Left ventricle myocardium inferior (tissue), 1 donor: ENCODE results near the gene SPECC1L. TPM values are rescaled to one million over a fixed set of nuclear protein-coding genes. Genes with fewer than 3 reads are reported as not detected.
"Not testable (repeated sequence)": the region's sequence is repeated elsewhere in the genome, so short reads cannot be mapped to it uniquely, and the experiment has no call there.

Experiments
- DNase-seq: peaks from one replicate; pipeline ENCODE4 v3.0.0-alpha.2; 2020
- H3K27ac ChIP-seq: fragments of 200-600 bp; replicated peaks from 2 replicates; pipeline ENCODE4 v1.8.0; 2021
- H3K27me3 ChIP-seq: fragments of 200-600 bp; 2 replicates; pipeline ENCODE4 v1.8.0; 2021; ENCODE audit warnings: low read depth
- H3K36me3 ChIP-seq: fragments of 200-600 bp; 2 replicates; pipeline ENCODE4 v1.8.0; 2021
- H3K4me1 ChIP-seq: fragments of 200-600 bp; 2 replicates; pipeline ENCODE4 v1.8.0; 2021
- H3K4me3 ChIP-seq: fragments of 200-600 bp; 2 replicates; pipeline ENCODE4 v1.8.0; 2021; ENCODE audit warnings: mild to moderate bottlenecking, moderate library complexity
- H3K9me3 ChIP-seq: fragments of 200-600 bp; replicated peaks from 2 replicates; pipeline ENCODE4 v1.8.0; 2021
- intact Hi-C: fragments of 100-400 bp; cut with micrococcal nuclease; formaldehyde crosslinking; loops from one replicate; pipeline ENCODE4 v1.11.0; 2022
- total RNA-seq: library from RNA; stranded (reverse); fragmentation: NEBNext Ultra II Directional; extraction: Animal tissue kit (Norgen Biotek cat#: 25700); gene quantifications from one replicate; pipeline ENCODE4 v1.2.1, GENCODE V29; 2021
- TF ChIP-seq, protein P1 (sequence below): fragments of 200-600 bp; IDR thresholded peaks from 2 replicates; pipeline ENCODE4 v1.8.0; 2021; ENCODE audit warnings: antibody characterized with exemption, mild to moderate bottlenecking, borderline replicate concordance
- donor health status: DM: no; HTN: yes; CAD: no; lungs with severe emphysema.

SPECC1L gene
- total RNA-seq, 1 donor from 2014 or later, result 51.9 TPM

DNA sequence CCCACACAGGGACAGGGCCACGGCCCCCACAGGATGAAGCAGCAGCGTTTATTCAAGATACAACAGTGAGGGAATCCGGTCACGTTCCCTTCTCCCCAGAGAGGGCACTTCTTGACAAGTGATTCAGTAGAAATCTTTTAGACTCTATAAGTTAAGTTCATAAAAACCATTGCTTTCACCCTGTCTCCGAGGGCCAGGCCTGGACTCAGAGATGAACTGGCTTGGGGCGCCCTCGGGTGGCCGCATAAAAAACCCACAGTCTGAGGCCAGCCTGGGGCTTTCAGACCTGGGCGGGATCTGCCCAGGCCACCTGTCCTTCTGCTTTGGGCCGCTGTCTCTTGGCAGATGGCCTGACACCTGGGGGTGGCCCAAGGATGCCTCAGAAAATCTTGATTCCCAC, 11.2 kb upstream of the SPECC1L start:
- peak overlapping the region; percentile 62 for H3K27ac ChIP-seq
- TF ChIP-seq, protein P1, sequence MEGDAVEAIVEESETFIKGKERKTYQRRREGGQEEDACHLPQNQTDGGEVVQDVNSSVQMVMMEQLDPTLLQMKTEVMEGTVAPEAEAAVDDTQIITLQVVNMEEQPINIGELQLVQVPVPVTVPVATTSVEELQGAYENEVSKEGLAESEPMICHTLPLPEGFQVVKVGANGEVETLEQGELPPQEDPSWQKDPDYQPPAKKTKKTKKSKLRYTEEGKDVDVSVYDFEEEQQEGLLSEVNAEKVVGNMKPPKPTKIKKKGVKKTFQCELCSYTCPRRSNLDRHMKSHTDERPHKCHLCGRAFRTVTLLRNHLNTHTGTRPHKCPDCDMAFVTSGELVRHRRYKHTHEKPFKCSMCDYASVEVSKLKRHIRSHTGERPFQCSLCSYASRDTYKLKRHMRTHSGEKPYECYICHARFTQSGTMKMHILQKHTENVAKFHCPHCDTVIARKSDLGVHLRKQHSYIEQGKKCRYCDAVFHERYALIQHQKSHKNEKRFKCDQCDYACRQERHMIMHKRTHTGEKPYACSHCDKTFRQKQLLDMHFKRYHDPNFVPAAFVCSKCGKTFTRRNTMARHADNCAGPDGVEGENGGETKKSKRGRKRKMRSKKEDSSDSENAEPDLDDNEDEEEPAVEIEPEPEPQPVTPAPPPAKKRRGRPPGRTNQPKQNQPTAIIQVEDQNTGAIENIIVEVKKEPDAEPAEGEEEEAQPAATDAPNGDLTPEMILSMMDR, result peak; percentile 54
- intact Hi-C loops, result not testable (repeated sequence)

DNA sequence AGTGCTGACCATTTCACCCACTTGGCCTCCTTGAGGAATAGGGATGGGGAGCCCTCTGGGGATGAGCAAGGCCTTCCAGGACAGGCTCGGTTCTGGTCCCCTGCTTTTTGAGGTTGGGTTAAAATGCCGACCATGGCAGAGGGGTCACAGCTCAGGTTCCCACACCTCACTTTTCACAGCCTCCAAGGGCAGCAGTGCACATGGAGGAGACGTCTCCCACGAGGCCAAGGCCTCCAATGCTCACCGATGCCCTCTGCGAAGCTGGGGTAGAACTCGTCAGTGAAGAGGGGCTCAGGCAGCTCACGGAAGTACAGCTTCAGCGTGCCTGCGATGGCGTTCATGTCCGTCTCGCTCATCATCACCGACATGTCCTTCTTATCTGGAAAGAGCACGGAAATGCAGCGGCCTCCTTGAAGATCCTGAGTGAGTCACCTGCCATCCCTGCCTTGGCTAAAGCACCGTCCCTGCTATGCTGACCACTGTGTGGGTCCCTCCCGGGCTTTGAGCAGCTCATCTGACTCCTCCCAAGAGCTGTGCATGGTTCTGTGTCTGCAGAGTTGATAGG, 8.4 kb upstream of the SPECC1L start:
- H3K27me3 ChIP-seq, intact Hi-C loops, H3K27ac ChIP-seq, H3K36me3 ChIP-seq, DNase-seq, H3K4me3 ChIP-seq, H3K4me1 ChIP-seq, H3K9me3 ChIP-seq: not testable (repeated sequence)

More for the DNA sequence above, 11.2 kb upstream of the SPECC1L start:
- H3K36me3 ChIP-seq, H3K9me3 ChIP-seq, H3K27me3 ChIP-seq, H3K4me3 ChIP-seq, H3K4me1 ChIP-seq: not testable (repeated sequence)
- peak; percentile 72 for DNase-seq

DNA sequence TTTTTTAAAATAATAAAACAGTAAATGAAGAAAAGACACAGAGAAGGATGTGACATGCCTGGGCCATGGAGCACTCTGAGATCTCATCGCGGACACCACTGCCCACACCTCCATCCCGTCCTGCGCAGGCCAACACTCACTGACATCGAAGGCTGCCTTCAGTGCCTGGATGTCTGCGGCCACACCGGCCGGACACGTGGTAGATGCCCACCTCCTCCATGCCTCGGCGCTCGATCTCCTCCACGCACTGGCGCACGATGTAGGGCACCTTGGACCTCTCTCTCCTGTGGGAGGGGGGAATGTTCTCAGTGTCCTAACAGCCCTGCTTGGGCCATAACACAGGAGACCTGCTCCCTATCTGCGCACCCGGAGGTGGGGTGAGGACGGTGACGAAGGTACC, 7.2 kb upstream of the SPECC1L start:
- H3K36me3 ChIP-seq, H3K4me3 ChIP-seq, intact Hi-C loops, H3K9me3 ChIP-seq, H3K27ac ChIP-seq, H3K27me3 ChIP-seq, H3K4me1 ChIP-seq, DNase-seq: not testable (repeated sequence)

DNA sequence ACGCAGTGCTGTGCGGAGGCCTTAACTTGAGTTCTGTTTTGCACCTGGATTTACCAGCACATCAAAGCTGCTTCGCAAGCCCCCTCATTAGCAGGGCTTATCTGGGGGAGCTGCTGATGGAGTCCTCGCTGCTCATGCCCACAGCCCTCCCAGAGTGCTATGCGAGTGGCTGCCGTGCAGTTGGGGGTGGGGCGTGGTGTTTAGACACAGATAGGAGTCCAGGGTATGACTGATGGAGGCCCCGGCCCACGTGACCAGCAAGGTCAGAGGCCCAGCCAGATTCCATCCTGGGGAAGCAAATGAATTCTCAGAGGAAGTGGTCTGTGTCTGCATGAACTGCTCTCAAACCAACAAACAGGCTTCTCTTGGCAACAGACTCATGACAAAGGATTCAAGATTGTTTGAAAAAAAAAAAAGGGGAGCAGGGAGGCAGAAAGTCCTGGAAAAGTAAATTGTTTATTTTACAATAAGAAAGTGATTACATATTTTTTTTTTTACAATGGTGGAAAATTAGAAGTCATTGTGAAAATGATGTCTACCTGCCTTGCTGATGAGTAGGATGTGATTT, 6.2 kb upstream of the SPECC1L start:
- DNase-seq, H3K4me3 ChIP-seq, H3K4me1 ChIP-seq, intact Hi-C loops, H3K9me3 ChIP-seq, H3K36me3 ChIP-seq, H3K27me3 ChIP-seq: not testable (repeated sequence)
- peak overlapping the region; percentile 46 for H3K27ac ChIP-seq

DNA sequence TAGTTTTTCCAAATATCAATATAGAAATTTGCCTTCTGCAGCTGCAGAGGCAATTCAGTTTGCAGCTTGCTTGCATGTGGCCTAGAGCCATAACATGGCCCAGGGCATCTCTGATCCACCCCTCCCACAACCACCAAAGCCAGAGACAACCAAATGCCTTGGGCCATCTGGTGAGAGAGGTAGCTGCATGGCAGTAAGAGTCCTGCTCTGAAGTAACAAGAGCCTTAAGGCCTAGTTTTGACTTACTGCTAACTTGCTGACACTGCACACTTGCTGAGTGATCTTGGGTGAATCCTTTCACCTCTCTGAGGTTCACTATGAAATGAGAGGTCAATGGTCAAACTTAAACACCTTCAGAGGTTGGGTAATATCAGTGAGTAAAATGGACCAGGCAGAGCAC, 4.9 kb upstream of the SPECC1L start:
- H3K36me3 ChIP-seq, result no peaks in the 10 kb centered on the region
- intact Hi-C loops, result no loop called here
- no peak overlapping the region for H3K4me3 ChIP-seq
- TF ChIP-seq, protein P1, result no peak
- no peak for DNase-seq
- H3K27ac ChIP-seq, result no peak overlapping the region
- H3K9me3 ChIP-seq, result no peaks in the 10 kb centered on the region
- H3K27me3 ChIP-seq, result no peaks in the 10 kb centered on the region
- peaks cover 8% of the 10 kb centered on the region for H3K4me1 ChIP-seq

DNA sequence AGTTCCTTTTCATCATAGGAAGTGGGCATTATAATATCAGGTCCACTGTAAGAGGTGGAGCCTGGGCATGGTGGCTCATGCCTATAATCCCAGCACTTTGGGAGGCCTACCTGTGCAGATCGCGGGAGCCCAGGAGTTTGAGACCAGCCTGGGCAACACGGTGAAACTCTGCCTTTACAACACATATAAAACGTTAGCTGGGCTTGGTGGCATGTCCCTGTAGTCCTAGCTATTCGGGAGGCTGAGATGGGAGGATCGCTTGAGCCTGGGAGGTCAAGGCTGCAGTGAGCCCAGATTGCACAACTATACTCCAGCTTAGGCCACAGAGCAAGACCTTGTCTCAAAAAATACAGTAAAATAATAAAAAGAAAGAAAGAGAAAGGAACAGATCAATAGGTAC, 4.1 kb upstream of the SPECC1L start:
- H3K4me3 ChIP-seq, intact Hi-C loops, H3K27ac ChIP-seq, H3K36me3 ChIP-seq, H3K9me3 ChIP-seq, DNase-seq, H3K27me3 ChIP-seq: not testable (repeated sequence)
- H3K4me1 ChIP-seq, result peaks cover 15% of the 10 kb centered on the region

DNA sequence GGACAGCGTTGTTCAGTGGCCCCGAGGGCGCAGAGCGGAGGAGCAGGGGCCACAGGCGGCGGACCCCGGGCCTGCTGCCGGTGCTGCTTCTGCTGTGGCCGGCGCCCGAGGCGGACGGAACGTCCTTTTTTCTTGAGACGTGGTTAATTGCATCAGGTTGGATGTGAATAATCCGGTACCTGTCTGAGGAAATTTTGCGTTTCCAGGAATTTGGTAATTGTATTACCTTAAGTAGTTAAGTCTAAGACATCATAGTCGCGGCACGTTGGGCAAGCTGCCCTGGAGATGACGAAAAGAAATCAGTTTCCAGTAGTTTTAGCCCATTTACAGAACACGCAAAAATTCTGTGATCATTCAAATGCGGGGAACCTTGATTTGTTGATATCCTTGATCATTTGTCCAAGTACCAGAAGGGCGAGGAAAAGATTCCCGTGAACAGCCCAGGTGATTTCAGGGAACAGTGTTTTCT, 789 bp downstream of the SPECC1L start:
- DNase-seq, result no peak
- H3K4me1 ChIP-seq, result peaks cover 56% of the 10 kb centered on the region
- TF ChIP-seq, protein P1, result no peak

DNA sequence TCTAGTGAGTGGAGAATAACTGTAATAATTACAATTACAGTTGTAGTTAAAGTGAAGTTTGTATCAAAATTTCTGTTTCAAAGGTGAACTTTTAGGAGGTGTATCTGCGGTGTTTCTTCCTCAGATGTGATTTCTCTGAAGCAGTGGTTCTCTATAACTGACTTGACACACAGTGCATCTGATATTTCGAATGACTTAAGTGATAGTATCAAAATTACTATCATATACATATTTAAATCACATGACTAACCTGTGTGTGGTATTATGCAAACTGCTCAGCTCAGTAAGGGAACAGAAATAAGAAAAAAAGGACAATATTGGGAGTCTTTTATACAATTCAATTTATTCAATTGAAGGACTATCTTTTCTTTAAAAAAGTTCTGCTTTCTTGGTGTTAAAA, 2.4 kb downstream of the SPECC1L start:
- intact Hi-C loops, H3K27ac ChIP-seq, H3K9me3 ChIP-seq, H3K4me3 ChIP-seq, H3K36me3 ChIP-seq, DNase-seq, H3K27me3 ChIP-seq: not testable (repeated sequence)
- peaks cover 56% of the 10 kb centered on the region for H3K4me1 ChIP-seq

More for the DNA sequence above, 789 bp downstream of the SPECC1L start:
- Histone ChIP-seq H3K27me3 (no peaks in the 10 kb centered on the region), H3K4me3 (peak overlapping the region; percentile 90), H3K9me3 (no peaks in the 10 kb centered on the region), H3K36me3 (no peaks in the 10 kb centered on the region), H3K27ac (peak overlapping the region; percentile 94)
- intact Hi-C loops, result no loop called here

DNA sequence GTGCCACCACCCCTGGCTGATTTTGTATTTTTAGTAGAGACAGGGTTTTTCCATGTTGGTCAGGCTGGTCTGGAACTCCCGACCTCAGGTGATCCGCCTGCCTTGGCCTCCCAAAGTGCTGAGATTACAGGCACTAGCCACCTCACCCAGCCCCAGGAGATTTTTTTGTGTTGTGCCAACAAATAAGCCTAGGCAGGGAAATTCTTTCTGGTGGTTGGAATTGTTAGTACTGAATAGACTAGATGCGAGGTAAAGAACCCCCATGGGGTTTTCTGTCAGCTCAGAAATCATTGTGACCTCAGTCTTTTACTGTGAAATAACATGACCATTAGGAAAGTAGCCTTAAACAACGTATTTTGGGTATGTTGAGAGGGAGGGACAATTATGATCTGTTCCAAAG, 3.3 kb downstream of the SPECC1L start:
- H3K27ac ChIP-seq, result peak overlapping the region; percentile 75
- not testable (repeated sequence) for DNase-seq

DNA sequence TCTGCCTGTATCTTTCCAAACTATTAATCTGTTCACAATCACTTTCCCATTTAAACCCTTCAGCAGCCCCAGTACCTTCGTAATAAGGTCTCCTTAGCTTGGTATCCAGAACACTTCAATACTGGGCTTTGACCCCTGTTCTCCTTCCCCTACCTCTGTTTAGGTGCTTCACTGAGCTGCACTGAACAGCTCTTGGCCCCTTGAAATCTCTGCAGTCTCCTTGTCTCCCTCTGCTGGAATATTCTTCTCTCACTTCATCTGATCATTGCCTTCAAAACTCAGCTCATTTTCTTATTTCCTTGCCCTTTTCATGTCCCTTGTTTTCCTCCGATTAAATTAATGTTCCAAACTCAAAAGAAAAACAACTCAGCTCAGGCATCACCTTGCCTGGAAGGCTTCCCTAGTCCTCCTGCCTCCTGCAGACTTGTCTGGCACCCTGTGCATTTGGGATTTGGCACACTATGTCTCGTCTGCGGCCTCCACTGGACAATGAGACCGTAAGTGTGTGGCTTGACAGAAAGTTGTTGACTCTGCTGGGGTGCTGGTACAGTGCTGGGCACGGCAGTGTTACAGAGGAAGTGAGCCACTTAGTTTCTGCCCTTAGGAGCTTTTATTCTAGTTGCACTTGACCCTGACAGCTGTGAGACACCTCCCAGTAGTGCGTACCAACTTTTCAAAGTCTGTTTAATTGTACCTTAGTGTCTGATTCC, 4.2 kb downstream of the SPECC1L start:
- intact Hi-C loops, result not testable (repeated sequence)

More for the DNA sequence above, 3.3 kb downstream of the SPECC1L start:
- H3K27me3 ChIP-seq, H3K9me3 ChIP-seq, H3K36me3 ChIP-seq, H3K4me3 ChIP-seq, intact Hi-C loops: not testable (repeated sequence)
- peaks cover 57% of the 10 kb centered on the region for H3K4me1 ChIP-seq

DNA sequence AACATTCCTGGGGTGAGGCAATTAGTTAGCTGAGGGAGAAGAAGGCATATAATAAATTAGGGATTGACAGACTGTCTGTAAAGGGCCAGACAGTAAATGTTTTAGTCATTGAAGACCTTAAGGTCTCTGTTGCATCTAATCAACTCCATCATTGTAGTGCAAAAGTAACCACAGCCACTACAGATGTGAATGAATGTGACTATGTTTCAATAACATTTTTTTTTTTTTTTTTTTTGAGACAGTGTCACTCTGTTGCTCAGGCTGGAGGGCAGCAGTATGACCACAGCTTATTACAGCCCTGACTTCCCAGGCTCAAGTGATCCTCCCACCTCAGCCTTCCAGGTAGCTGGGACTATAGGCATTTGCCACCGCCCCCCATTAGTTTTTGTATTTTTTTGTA, 9.7 kb downstream of the SPECC1L start:
- intact Hi-C loops, H3K4me3 ChIP-seq, H3K27ac ChIP-seq, DNase-seq, H3K27me3 ChIP-seq, H3K36me3 ChIP-seq, H3K9me3 ChIP-seq: not testable (repeated sequence)
- H3K4me1 ChIP-seq, result peaks cover 45% of the 10 kb centered on the region

More for the DNA sequence above, 4.2 kb downstream of the SPECC1L start:
- not testable (repeated sequence) for H3K36me3 ChIP-seq, H3K9me3 ChIP-seq, H3K27me3 ChIP-seq, DNase-seq
- Histone ChIP-seq H3K4me1 (peaks cover 66% of the 10 kb centered on the region), H3K27ac (peak overlapping the region; percentile 75), H3K4me3 (peak overlapping the region; percentile 19)
